ENCODE measurements around the gene IRS1. TPM values are rescaled to one million over a fixed set of nuclear protein-coding genes. Genes with fewer than 3 reads are reported as not detected.

IRS1 gene
- total RNA-seq, 1 donor from 2014 or later = 0.72 TPM

DNA sequence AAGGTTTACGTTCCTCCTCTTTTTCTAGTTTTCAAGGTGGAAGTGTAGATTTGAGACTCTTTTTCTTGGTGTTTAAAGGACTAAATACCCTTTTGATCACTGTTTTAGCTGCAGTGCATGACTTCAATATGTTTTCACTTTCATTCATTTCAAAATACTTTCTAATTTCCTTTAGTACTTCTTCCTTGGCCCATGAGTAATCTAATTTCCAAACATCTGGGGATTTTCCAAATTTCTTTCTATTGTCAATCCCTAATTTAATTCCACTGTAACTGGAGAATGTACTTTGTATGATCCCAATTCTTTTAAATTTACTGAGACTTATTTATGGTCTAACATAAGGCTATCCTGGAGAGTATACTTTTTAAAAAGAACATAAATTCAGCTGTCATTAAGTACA lies 32.4 kb upstream of the IRS1 start:
- no peaks in the 10 kb centered on the region for H3K27me3 Mint-ChIP-seq (ENCODE audit: unreplicated experiment)
- H3K4me3 Mint-ChIP-seq (ENCODE audit: unreplicated experiment) = no peak overlapping the region
- no peak for DNase-seq (ENCODE audit: low spot score)
- H3K36me3 Mint-ChIP-seq (ENCODE audit: low read depth, unreplicated experiment) = no peaks in the 10 kb centered on the region
- H3K27ac Mint-ChIP-seq (ENCODE audit: unreplicated experiment) = no peak overlapping the region
- no peaks in the 10 kb centered on the region for H3K9me3 Mint-ChIP-seq (ENCODE audit: unreplicated experiment)
- TF ChIP-seq CTCF (IDR thresholded peaks at IDR 0.05; ENCODE audit: unreplicated experiment) = no peak
- H3K4me1 Mint-ChIP-seq (ENCODE audit: unreplicated experiment) = peaks cover 7% of the 10 kb centered on the region

GRCh38 chr2:226831266-226831665 lies 31.6 kb upstream of the IRS1 start:
- no peaks in the 10 kb centered on the region for H3K9me3 Mint-ChIP-seq (ENCODE audit: unreplicated experiment)
- no peaks in the 10 kb centered on the region for H3K36me3 Mint-ChIP-seq (ENCODE audit: low read depth, unreplicated experiment)
- no peak for TF ChIP-seq CTCF (IDR thresholded peaks at IDR 0.05; ENCODE audit: unreplicated experiment)
- no peak for DNase-seq (ENCODE audit: low spot score)
- no peak overlapping the region for H3K4me3 Mint-ChIP-seq (ENCODE audit: unreplicated experiment)
- peaks cover 2% of the 10 kb centered on the region for H3K4me1 Mint-ChIP-seq (ENCODE audit: unreplicated experiment)
- no peaks in the 10 kb centered on the region for H3K27me3 Mint-ChIP-seq (ENCODE audit: unreplicated experiment)
- H3K27ac Mint-ChIP-seq (ENCODE audit: unreplicated experiment) = no peak overlapping the region

DNA sequence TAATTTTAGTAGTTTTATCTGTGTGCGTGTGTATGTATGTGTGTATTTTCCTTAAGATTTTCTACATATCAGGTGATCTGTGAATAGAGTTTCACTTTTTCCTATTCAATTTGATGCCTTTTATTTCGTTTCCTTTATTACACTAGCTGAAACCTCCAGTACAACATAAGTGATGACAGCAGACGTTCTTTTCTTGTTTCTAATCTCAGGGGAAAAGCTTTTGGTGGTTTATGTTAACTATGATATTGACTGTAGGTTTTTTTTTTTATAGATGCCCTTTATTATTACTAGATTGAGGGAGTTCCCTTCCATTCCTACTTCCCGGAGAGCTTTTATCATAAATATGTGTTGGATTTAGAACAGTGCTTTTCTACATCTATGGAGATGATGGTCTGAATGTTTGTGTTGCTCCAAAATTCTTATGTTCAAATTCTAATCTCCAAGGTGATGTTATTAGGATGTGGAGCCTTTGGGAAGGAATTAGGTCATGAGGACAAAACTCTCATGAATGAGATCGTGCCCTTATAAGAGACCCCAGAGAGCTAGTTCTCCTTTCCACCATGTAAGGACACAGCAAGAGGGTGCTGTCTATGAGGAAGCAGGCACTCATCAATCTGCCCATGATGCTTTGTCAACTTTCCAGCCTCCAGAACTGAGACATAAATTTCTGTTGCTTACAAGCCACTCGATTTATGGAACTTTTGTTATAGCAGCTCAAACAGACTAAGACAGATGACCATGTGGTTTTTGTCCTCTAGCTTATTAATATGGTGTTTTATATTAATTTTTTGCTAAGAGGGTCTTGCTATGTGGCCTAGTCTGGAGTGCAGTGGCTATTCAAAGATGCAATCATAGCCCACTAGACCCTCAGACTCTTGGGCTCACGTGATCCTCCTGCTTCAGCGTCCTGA lies 30.4 kb upstream of the IRS1 start:
- Mint-ChIP-seq H3K27ac (ENCODE audit: unreplicated experiment) (no peak overlapping the region), H3K27me3 (ENCODE audit: unreplicated experiment) (no peaks in the 10 kb centered on the region), H3K4me1 (ENCODE audit: unreplicated experiment) (no peaks in the 10 kb centered on the region), H3K4me3 (ENCODE audit: unreplicated experiment) (no peak overlapping the region), H3K36me3 (ENCODE audit: low read depth, unreplicated experiment) (no peaks in the 10 kb centered on the region), H3K9me3 (ENCODE audit: unreplicated experiment) (no peaks in the 10 kb centered on the region)
- TF ChIP-seq CTCF (IDR thresholded peaks at IDR 0.05; ENCODE audit: unreplicated experiment) = no peak
- no peak for DNase-seq (ENCODE audit: low spot score)

DNA sequence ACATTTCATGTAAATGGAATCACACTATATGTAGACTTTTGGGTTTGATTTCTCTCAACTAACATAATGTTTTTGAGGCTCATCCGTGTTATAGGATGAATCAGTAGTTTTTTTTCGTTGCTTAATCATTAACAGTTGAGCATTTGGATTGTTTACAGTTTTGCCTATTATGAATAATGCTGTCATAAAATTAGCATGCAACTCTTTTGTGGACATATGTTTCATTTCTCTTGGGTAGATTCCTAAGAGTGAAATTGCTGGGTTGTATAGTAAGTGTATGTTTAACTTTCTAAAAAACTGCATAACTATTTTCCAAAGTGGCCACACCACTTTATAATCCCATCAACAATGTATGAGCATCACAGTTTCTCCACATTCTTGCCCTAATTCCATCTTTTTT lies 28.6 kb upstream of the IRS1 start:
- Mint-ChIP-seq H3K36me3 (ENCODE audit: low read depth, unreplicated experiment) (no peaks in the 10 kb centered on the region), H3K27ac (ENCODE audit: unreplicated experiment) (no peak overlapping the region), H3K9me3 (ENCODE audit: unreplicated experiment) (no peaks in the 10 kb centered on the region), H3K27me3 (ENCODE audit: unreplicated experiment) (no peaks in the 10 kb centered on the region), H3K4me1 (ENCODE audit: unreplicated experiment) (no peaks in the 10 kb centered on the region), H3K4me3 (ENCODE audit: unreplicated experiment) (no peak overlapping the region)
- no peak for TF ChIP-seq CTCF (IDR thresholded peaks at IDR 0.05; ENCODE audit: unreplicated experiment)
- no peak for DNase-seq (ENCODE audit: low spot score)

DNA sequence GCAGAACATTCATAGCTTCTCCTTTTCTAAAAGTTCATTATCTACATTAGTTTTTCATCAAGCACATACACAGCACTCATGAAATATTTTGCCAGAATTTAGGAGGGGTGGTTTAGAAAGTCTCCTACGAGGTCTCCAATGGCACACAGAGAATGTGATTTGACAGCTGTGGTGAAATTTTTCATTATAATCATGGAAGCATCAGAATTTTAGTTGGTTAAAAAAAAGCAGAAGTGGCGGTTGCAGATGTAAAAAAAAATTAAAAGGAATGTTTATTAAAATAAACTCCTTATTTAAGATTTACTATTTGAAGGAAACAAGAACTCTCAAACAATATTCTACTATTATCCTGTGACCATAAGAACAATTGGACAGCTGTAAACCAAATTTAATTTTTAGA lies 25.4 kb upstream of the IRS1 start:
- Mint-ChIP-seq H3K27ac (ENCODE audit: unreplicated experiment) (no peak overlapping the region), H3K4me3 (ENCODE audit: unreplicated experiment) (no peak overlapping the region), H3K9me3 (ENCODE audit: unreplicated experiment) (no peaks in the 10 kb centered on the region), H3K4me1 (ENCODE audit: unreplicated experiment) (no peaks in the 10 kb centered on the region), H3K27me3 (ENCODE audit: unreplicated experiment) (no peaks in the 10 kb centered on the region), H3K36me3 (ENCODE audit: low read depth, unreplicated experiment) (no peaks in the 10 kb centered on the region)
- no peak for DNase-seq (ENCODE audit: low spot score)
- TF ChIP-seq CTCF (IDR thresholded peaks at IDR 0.05; ENCODE audit: unreplicated experiment) = no peak

All from endothelial cell (in vitro differentiated cells).